Right ventricle myocardium inferior (tissue), 1 donor: ENCODE data around the gene ZMAT5. TPM values are rescaled to one million over a fixed set of nuclear protein-coding genes. Genes with fewer than 3 reads are reported as not detected.

Experiments used
- ATAC-seq: fragments of 200-7000 bp; cut with Tn5 transposase; one replicate; pipeline ENCODE4 v1.9.1; 2020; ENCODE audit warnings: mild to moderate bottlenecking, moderate library complexity
- DNase-seq: peaks from one replicate; pipeline ENCODE4 v3.0.0; 2021; ENCODE audit errors: missing footprints
- intact Hi-C: fragments of 100-400 bp; cut with DNase I; formaldehyde crosslinking; loops from one replicate; pipeline ENCODE4 v1.11.0; 2022
- total RNA-seq: library from RNA; stranded (reverse); fragmentation: NEBNext Ultra II Directional; extraction: Animal tissue kit (Norgen Biotek cat#: 25700); gene quantifications from one replicate; pipeline ENCODE4 v1.2.1, GENCODE V29; 2021
- donor health status: DM: no; HTN: yes; CAD: no; lungs with severe emphysema.

ZMAT5 gene
- total RNA-seq, 1 donor from 2014 or later = 21.7 TPM

DNA sequence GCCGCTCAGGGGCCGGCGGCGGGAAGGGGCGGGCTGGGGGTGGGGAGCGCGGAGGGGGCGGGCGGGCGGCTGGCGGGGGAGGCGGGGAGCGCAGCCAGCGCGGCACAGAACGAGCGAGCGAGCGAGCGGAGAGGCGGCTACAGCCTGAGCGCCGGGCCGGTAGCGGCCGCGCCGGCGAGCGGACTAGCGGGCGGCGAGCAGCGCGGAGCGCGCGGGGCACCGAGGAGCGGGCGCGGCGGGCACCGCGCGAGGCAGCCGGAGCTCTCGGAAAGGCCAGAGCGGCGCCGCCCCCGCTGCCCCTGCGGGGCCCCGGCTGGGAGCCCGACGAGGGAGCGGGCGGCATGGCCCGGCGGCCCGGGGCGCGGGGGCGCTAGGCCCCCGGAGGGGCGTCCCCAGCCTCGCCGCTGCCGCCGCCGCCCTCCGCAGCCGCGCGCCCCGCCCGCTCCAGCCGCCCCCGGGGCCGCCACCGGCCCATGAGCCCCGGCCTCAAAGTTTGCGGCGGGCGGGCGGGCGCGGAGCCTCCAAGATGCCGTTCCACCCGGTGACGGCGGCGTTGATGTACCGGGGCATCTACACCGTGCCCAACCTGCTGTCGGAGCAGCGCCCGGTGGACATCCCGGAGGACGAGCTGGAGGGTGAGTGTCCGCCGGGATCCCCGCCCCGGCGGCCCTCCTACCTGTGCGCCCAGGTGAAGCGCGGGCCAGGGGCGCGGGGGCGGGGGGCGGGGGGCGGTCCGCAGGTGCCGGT is 46.7 kb downstream of the ZMAT5 start, which contains the start of gene CABP7:
Gene CABP7 (plus strand): TSS at position 105 of the 747 bp plus-strand sequence. CDS start 422 bp downstream, at position 527.
- DNase-seq = no peak
- no peak for ATAC-seq
- intact Hi-C loops = no loop called here

DNA sequence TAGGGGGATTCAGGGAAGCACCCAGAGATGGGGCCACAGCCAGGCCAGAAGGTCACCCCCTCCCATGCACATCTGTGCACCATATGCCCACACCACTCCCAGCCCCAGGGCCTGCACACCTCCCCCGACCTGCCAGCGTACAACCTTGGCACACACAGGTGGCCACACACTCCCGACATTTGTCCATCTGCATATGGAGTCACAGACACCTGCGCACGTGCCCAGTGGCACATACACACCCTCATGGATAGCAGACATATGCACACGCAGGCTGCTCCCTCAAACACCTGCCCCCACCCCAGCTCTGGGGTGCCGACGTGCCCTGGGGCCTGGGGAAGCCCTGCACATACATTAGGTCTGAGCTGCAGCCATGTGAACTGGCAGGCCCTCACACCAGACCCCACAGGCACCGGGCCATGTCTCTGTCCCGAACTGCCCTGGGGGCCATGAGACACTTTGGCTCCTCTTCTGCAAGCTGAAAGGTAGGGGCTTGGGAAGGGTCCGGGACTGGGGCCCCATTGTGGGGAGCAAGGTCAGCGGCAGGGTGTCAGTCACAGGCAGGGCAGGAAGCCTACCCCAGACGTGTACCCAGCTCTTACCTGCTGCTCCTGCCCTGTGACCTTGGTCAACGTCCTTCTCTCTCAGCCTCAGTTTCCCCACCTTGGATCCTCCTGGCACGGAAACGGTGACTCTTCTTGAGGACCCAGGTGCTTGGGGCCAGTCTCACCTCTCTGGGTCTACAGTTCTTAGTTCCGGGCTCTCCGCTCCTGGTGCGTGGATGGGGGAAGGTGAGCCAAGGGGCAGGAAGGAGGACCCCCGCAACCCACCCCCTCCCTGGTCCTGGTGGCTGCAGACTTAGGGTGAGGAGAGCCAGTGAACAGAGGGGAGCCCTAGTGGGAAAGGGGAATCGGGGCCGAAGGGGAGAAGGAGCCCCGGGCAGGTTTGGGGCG is 47.6 kb downstream of the ZMAT5 start:
- no peak for DNase-seq
- intact Hi-C loops = no loop called here
- ATAC-seq = no peak

DNA sequence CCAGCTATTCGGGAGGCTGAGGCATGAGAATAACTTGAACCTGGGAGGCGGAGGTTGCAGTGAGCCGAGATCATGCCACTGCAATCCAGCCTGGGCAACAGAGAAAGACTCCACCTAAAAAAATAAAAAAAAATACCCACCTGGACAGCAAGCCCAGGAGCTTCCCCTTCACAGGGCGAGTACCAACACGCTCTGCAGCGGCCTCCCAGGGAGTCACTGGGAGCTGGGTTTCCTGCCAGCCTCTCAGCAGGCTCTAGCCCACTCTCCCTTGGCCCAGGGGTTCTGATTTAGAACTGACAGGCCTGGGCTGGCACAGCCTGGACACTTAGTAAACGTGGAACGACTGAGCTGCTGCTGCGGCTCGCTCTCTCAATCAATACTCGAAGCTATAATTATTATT is 49.0 kb downstream of the ZMAT5 start:
- intact Hi-C loops = no loop called here
- DNase-seq (no peak), ATAC-seq (no peak)

DNA sequence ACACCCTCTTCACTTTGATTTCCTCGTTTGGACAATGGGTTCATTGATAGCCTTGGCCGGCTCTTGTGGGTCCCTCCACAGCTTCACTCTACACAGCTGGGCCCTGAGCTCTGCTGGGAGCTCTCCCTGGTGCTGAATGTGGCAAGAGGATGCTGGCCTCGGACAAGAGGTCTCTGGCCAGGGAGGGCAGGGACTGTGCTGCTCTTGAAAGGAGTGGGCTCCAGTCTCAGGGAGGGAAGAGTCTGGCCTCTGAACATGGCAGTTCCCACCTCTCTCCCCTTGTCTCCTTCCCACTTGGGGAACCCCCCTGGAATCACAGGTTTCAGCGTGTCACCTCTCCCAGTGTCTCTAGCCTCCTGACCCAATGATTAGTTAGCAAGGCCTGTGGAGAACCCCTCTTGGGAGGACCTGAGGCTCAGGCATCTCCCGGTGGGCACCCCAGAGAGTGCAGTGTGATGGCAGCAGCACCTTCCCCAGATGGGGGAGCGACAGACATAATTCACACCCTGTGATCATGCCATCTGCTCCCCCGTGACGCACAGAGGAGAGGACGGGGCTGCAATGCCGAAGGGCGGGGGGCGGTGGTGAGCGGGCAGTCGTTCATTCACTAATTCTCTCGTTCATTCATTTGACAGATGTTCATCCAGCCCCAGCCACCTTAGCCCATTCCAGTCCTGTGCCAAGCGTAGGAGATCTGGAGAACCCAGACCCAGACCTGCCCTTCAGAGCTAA is 49.8 kb downstream of the ZMAT5 start:
- intact Hi-C loops = no loop called here
- ATAC-seq (no peak), DNase-seq (no peak)

DNA sequence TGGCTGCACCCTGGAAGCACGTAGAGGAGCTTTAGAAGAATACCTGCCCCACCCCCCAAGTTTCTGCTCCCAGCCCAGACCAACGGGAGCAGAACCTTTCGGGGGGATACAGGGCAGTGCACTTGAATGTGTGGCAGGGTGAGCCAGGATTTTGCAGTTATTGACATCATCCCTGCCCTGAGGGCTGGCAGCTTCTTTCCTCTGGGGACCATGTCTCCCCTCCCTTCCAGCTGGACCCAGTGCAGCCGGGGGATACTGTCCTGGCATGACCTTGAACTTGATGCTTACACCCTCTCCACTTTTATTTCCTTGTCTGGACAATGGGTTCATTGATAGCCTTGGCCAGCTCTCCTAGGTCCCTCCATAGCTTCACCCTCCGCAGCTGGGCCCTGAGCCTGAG is 51.1 kb downstream of the ZMAT5 start:
- no peak for ATAC-seq
- no peak for DNase-seq
- intact Hi-C loops = no loop called here

DNA sequence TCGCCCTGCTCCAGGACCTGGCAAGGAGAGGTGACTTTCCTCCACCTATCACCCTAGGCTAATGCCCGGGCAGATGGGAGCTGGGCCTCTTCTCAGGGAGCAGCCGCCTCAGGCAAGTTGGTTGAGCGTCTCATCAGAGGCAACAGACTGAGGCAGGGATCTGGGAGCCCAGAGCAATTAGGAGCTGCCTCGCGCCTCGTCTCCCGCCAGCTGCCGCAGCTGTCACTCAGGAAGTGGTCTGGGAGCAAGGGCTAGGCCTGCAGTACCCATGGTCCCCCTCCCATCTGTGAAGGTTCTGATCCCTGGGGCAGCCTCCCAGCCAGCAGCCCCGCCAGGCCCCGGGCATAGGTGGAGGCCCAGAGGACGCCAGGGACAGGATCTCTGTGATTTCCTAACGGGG is 51.6 kb downstream of the ZMAT5 start:
- no peak for ATAC-seq
- intact Hi-C loops = no loop called here
- DNase-seq = no peak

DNA sequence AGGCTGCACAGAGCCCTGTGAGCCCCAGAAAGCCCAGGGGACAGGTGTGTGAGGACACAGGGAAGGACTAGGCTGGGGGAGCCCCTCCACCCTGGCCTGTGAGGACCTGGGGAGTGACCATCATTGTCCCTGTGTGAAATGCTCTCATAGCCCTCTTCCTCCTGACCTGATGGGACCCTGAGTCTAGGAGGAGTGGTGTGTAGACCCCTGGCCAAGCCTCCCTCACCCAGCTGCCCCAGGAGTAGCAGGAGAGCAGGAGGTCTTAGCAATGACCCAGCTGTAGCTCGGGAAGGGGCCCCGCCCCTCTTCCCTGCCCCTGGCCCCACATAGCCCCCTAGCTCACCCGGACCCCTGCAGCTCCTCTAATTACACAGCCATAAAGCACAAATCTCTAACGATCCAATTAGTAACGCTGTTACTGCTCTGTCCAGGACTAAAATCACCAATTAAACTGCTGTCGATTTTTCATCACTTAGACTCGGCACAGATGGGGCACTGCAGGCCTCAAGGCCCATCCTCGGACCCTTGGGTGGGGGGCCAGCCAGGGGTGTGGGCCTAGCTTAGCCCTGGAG is 53.6 kb downstream of the ZMAT5 start:
- intact Hi-C loops = no loop called here
- ATAC-seq = no peak

DNA sequence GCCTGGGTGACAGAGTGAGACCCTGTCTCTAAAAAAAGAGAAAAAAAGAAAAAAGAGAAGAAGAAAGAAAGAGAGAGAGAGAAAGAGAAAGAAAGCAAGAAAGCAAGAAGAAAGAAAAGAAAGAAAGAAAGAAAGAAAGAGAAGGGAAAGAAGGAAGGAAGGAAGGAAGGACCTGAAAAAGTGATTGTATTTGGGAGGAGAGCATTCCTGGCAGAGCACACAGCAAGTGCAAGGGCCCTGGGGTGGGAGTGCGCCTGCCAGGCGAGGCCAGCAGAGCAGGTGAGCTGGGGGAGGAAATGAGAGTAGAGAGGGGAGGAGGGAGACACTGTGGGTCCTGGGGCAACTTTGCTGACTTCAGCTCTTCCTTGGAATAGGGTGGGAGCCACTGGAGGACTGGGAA is 54.7 kb downstream of the ZMAT5 start:
- no peak for ATAC-seq
- intact Hi-C loops = no loop called here
- no peak for DNase-seq

More for the DNA sequence above, 53.6 kb downstream of the ZMAT5 start:
- no peak for DNase-seq

DNA sequence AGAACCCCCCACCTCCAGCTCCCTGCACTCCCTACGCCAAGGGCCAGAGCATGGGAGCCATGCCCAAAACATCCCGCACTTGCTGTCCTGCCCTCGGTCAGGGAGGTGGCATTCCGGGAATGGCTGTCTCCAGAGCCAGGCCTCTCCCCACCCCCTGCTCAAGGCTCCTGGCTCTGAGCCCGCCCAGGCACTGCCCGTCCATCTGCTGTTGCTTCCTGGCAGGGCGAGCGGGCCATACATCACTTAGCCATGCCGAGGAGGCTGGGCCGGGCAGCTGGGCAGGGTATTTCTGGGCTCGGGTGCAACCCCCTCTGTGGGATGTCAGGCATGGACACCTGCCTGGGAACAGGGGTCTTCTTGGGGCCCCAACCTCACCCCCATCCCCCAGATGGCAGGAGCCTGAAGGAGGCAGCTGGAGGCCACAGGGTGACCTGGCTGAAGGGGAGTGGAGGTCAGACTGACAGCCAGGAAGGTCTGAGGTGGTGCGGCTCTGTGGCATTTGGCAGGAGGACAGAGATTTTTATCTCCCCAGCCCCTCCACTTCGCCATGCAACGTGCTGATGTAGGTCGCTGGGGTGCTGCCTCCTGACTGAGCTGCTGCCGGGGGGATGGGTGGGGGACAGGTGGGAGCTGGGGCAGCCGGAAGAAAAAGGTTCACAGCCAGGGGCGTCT is 55.7 kb downstream of the ZMAT5 start:
- DNase-seq (no peak), ATAC-seq (peak; percentile 69)
- intact Hi-C loops = no loop called here

DNA sequence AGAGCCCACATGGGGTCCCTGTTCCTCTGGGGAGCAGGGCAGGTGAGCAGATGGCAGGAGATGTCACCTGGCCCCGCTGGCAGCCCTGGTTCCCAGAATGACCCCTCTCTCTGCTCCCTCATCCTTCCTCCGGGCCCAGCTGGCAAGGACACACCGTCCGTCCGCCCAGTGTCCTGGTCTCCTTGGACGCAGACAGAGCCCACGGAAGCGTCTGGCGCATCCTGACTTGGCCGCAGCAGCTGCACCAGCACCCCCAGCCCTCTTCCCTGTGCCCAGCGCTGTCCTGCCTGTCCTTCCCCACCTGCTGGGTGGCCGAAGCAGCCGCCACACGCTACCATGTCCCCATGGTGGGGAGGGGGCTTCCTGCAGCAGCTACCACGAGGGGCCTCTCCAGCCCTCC is 56.6 kb downstream of the ZMAT5 start:
- intact Hi-C loops = no loop called here
- DNase-seq (no peak), ATAC-seq (no peak)

DNA sequence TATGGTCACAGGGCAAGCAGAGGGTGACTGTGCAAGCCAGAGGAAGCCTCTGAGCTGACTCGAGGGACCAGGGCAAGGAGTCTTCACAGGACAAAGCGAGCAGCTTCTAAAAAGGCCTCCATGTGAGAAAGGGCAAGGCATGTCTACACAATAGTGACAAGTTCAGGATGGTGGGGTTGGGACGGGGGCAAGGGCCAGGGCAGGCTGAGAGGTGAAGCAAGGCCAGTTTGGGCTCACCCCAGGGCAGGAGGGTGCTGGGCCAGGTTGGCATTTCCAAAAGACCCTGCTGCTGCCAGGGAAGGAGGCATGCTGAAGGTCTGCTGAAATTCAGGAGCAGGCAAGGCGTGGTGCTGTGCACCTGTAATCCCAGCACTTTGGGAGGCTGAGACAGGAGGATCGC is 59.3 kb downstream of the ZMAT5 start:
- intact Hi-C loops = no loop called here
- DNase-seq = no peak

DNA sequence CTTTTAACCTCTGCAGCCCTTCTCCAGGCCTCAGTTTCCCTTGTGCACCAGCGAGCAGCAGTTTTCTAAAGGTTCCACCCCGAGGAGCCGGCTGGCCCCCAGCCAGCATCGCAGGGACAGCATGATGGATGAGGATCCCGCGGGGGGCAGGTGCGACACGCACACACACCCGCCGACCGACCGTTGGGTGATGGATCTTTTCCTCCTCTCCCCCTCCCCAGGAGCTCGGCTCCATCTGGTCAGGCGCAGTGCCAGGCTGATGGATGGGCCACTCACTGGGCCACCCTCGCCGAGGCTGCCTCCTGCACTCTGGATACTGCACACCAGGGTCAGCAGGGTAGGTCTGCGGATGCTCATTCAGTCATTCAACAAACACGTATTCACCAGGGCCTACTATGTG is 59.8 kb downstream of the ZMAT5 start:
- intact Hi-C loops = no loop called here
- DNase-seq = no peak
- no peak for ATAC-seq

More for the DNA sequence above, 59.3 kb downstream of the ZMAT5 start:
- ATAC-seq = no peak

DNA sequence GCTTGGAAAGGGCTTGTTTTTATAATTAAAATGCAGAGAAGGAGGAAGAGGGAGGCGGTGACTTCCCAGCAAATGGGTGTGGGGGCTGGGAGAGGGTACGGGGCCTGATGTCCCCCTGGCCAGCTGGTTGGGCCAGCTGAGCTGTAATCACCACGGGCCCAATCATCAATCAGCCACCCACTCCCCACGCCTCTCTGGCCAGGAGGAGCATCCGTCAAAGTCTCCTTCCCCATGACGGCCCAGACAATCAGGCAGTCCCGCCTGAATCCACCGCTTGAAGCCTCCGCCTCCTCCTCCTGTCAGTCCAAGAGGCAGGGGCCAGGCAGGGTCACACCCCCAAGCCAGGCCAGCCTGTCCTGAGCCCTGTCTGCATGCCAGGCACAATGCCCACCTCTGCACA is 60.3 kb downstream of the ZMAT5 start:
- intact Hi-C loops = no loop called here
- DNase-seq (no peak), ATAC-seq (no peak)

DNA sequence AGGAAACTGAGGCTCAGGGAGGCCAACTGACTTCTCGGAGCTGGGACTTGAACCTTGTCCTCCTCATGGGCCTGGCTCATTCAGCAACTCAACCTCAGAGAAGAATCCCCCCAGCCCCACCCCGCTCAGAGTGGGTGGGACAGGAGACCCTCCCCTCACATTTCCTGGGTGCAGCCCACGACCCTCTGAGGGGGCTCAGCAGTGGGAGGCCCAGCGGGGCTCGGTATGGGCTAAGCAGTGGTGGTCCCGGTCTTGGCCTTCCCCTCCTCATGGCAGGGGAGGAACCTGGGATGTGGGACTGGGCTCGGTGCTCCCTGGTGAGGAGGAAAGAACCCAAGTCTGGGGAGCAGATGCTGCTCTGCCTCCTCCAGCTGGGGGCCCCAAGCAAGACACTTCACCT is 61.2 kb downstream of the ZMAT5 start:
- intact Hi-C loops = no loop called here
- no peak for ATAC-seq

DNA sequence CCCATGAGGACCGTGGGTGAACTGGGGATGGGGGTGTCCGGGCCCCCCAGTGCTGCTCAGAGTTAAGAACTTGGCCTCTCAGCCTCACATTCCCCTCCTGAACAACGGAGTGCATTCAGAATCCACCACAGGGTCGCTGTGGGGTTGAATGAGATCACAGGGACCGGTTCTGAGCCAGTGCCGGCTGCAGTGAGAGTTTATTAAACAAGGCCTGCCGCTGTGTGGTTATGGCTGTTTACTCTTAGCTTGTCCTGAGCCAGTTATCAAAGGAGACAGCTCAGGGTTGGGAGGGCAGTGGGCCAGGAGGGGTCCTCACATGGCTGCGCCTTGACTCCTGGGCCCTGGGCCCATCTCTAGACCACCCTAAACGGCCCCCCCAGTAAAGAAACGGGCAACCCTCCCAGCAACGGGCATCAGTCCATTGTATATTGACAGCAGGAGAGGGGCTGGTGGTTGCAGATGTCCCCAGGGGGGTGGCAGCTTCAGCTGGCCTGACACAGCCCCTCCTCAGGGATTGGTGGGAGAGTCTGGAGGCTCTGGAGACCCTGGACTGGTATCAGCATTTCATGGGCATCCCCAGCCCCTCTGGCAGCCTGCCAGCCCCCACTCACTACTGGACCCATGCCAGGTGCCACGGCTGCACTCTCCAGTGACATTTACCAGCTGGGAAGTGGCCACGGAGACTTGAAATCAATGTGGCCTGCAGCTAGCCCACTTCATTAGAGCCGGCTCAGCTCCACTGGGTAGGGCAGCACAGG is 62.1 kb downstream of the ZMAT5 start:
- ATAC-seq = peak; percentile 12
- intact Hi-C loops = no loop called here
- no peak for DNase-seq

More for the DNA sequence above, 61.2 kb downstream of the ZMAT5 start:
- no peak for DNase-seq

DNA sequence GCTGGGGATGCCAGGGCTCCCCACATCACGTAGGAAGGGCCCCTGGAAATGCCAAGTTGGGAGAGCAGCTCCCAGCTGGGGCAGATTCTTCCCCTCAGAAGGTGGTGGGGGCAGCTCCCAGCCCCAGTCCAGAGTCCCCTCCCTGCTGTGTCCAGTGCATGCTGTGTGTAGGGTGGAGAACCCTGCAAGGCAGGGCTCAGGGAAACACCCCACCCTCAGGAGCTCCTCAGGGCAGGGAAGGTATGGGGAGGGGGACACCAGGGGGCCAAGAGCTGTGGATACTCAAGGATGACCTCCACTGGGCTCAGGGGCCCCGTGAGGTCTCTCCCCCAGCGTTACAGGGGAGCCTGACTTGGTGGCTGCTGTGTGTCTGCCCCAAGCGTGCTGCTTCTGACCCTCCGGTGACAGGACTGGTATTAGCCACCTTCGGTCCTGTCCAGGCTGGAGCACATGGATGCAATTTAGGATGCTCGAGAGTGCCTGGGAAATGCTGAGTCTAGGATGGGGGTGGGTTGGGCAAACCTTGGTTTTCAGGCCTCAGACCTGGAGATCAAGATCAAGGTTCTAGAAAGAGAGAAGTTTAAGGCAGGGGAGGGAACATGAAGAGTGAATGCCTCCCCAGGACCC is 63.1 kb downstream of the ZMAT5 start:
- intact Hi-C loops = no loop called here
- no peak for ATAC-seq
- DNase-seq = no peak

DNA sequence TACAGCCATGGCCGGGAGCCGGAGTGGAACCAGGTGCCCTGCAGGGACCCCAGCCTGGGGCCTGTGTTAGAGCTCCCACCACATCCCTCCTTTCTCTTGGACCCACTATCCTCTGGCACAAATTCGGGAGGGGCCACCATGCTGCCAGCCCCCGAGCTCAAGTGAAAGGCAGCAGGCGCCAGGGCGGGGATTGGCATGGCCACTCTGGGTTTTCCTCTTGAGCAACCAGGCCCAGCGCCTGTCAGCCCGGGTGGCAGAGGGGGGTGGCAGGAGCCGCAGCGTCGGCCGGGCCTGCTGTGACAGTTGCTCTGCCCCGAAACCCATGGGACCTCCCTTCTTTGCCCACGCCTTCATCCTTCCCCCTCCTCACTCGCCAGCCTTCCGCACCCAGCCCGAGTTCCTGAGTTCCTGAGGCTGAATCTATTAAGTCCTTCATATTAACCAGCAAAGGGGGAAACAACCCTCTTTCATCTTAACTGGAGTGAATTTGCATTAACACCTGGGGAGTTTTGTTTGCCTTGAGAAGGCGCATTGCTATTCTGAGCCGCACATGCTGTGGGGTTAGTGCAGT is 63.8 kb downstream of the ZMAT5 start:
- DNase-seq = no peak
- no peak for ATAC-seq
- intact Hi-C loops = no loop called here
